NOMO-1 treated with DMSO at 0.1 percent for 48 hours (cell line): ENCODE results near the gene PTGS1.
"Not testable (repeated sequence)": the region's sequence is repeated elsewhere in the genome, so short reads cannot be mapped to it uniquely, and the experiment has no call there.

Experiments
- DNase-seq: peaks from one replicate; lab custom pipeline; 2025; ENCODE audit not compliant: unreplicated experiment; lab: John Stamatoyannopoulos, UW

Gene PTGS1

GRCh38 chr9:122346478-122347347, 24.1 kb upstream of the PTGS1 start:
- peak; percentile 18 for DNase-seq

DNA sequence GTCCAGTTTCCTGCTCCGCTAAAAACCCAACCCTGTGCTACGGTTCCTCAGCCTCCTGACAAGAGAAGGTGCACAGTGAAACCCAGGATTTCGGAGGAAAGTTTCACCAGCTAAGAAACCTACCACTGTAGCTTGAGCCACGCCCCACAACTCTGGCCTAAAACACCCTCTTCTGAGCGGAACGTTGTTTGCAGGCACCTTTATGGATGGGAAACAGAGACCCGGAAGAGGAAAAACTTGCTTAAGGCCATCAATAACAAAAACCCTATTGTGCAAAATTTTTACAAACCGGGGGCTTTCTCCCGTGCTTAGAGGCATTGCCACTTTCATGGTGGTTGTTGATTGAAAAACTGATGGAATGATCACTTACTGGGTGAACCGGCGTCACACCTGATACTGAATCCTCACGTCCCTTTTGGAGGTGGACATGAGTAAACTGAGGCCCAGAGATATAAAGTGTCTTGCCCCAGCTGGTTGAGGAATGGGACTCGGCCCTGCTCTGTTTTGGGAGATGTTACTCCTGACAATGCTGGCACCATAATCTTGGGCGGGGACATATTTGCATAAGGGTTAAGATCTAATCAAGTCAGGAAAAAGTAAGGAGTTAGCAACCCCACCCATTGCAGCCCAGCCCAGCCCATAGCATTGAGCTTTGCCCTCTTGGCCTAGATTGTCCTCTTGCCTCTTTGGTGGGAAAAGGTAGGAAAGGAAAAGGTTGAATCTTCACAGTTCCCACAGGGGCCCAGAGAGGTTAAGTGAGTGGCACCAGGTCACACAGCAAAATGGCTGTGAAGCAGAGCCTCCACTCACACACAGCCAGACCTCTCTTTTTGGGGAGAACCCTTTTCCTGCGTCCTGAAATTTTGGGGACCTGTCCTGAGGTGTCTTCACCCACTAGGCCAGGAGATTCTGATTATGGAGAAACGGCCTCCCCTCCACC, 23.2 kb upstream of the PTGS1 start:
- peak; percentile 43 for DNase-seq

- DNase-seq, result no peak
These were observed 22.5 kb upstream of the PTGS1 start for GRCh38 chr9:122348288-122348777.

DNA sequence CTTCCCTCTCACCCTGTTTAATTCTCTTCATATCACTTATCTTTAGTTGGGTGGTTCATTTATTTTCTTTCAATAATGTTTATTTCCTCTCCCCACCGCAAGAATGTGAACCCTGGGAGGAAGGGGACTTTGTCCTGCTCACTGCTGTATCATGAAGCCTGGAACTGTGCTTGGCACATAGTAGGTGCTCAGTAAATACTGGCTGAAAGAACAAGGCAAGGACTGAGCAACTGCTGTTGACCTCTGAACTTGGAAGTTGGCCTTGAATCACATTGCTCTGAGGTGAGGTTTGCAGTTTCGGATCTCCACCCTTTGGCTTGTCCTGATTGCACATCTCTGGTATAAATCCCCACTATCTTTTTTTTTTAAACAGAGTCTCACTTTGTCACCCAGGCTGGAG, 22.0 kb upstream of the PTGS1 start:
- DNase-seq, result no peak

DNA sequence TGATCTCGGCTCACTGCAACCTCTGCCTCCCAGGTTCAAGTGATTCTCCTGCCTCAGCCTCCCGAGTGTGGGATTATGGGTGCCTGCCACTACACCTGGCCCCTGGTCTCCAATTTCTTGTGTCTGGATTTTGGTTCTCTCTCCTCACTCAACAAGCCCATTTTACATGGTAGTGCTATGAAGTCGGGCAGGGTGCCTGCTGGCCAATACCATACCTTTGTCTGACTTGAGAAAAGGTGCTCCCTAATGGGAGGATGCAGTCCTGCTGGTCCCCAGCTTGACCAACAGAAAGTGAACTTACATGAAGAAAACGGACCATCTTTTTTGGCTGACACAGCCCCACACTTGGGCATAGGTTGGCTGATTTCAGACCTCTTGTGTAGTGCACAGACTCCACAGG, 21.6 kb upstream of the PTGS1 start:
- no peak for DNase-seq

DNA sequence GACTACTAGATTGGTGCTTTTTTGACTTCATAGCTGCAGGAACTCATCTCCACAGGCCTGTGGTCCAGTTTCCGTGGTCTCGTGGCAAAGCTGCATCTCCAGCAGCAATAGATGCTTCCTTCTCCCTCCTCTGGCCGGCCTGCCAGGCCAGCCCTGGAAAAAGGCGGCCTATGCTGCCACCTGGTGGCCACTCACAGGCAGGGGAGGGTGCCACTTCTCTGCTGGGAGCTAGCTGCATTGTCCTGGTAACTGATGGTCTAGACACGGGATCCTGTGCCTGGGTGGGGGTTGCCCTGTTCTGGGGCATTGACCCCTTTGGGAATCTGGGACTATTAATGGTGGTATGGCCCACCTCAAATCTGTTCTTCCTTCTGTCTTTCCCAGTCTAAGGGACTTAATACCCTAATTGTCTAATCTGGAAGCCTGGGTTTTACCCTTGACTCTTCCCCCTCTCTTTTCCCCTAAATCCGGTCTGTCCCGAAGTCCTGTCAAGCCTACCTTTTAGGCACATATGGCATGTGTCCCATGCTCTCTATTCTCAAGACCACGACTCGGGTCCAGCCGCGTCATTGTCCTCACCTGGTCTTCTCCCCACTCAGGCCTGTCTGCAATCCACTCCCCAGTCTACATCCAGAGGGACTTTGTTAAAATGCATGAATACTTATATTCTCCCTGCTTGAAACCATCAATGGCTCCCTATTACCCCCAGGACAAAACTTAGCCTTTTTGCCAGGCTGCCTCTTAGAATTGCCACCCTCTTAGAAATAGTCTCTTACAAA, 20.1 kb upstream of the PTGS1 start:
- DNase-seq, result peak; percentile 63

- no peak for DNase-seq
These were observed 16.2 kb upstream of the PTGS1 start for GRCh38 chr9:122354536-122355199.

- DNase-seq, result no peak
These were observed 15.4 kb upstream of the PTGS1 start for GRCh38 chr9:122355336-122355875.

- DNase-seq, result no peak
These were observed 14.2 kb upstream of the PTGS1 start for GRCh38 chr9:122356627-122357026.

DNA sequence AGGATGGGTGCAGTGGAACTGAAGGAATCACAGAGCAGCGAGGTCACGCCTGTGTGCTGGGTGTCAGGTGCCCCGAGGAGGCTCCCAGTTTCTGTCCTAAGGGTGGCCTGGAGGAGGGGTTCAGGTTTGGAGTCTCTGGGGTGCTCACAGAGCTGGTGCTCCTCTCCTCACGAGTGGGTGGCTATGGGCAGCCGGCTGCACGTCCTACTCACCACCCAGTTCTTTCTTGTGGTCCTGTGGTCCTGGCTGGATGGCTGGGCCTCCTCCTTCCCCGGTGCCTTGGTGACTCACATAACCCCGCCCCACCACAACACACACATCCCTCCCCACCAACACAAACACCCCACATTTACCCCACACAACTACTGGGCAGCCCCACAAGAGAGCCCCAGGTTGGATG, 9.9 kb upstream of the PTGS1 start:
- no peak for DNase-seq

DNA sequence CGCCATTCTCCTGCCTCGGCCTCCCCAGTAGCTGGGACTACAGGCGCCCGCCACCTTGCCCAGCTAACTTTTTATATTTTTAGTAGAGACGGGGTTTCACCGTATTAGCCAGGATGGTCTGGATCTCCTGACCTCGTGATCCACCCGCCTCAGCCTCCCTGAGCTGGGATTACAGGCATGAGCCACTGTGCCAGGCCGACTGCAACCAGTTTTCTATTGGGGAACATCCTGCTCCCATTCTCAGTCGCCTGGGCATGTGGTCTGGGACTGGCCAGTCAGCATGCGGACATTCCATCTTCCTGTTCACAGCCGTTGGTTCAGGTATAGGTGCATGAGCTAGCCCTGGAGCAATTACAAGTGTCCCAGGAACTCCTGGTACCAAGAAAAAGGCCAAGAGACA, 7.7 kb upstream of the PTGS1 start:
- not testable (repeated sequence) for DNase-seq

GRCh38 chr9:122364117-122364782, 6.6 kb upstream of the PTGS1 start:
- no peak for DNase-seq

- no peak for DNase-seq
These were observed 6.1 kb upstream of the PTGS1 start for GRCh38 chr9:122364783-122365150.

DNA sequence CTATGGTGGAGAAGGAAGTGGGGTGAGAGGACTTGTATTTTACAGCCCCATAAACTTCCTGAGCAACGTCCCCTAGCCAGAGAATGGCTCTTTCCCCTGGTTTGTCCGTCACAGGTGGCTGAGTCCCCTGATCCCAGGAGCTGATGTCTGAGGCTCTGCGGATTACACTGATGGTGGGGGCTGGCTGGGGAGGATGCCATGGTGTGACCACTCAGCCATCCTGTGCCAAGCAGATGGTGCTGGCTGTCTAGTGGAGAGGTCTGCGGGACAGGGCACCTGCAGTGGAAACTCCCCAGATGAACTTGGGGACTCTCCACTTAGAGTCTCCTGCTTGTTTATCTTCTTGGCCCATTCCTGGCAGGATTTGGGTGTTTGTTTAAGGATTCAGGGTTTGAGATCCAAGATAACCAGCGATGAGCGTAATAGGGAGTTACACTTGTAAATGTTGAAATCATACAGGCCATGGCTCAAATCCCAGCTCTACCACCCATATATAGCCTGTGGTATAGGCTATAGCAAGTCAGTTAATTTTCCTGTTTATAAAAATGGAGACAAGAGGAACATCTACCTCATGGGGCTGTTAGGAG, 4.7 kb upstream of the PTGS1 start:
- DNase-seq, result no peak

GRCh38 chr9:122367065-122367464, 3.8 kb upstream of the PTGS1 start:
- DNase-seq, result no peak

DNA sequence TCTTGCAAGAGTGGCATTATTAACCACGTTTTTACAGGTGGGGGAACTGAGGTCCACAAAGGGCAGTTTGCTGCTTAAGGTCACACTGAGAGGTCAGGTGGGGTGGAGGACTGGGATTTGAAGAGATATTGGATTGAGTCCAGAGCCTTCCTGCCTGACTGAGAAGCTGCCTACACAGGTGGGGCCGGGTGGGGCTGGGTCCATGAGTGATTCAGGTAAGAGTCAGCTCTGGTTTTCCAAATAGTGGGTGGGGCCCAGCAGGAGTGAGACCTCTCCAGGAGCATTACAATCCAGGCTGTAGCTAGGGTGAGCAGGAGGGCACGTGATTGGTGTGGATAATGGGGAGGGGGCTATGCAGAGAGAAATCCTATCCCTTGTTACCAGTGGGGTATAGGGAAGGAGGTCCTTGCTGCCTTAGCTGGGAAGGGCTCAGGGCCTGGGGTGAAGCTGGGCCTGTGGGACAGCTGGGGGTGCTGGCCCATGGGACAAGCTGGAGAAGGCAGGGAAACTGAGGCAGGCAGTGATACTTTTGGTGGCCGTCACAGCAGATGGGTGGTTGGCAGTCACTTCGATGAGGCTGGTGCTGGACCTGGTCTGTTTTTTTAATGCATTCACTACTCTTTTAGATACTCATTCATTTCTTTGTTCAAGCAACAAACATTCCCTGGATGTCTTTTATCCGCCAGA, 2.9 kb upstream of the PTGS1 start:
- DNase-seq, result no peak

GRCh38 chr9:122368642-122369041, 2.2 kb upstream of the PTGS1 start:
- DNase-seq, result no peak

DNA sequence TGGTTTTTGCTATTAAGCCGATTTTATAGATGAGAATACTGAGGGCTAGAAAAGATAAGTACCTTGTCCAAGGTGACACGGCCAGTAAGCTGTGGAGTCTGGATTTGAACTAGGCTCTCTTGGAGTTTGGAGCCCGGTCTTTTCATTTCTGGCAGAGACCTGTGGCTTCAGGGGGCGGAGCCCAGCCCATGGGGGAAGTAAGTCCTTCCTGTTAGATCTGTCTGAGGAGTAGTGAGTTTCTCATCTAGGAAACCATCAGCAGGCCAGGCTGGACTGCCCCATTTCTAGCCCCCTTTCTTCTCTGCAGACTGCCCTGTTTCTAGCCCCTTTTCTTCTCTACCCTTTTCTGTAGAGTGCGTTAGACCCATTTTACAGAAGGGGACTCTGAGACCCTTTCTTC, 521 bp upstream of the PTGS1 start:
- peak; percentile 63 for DNase-seq

GRCh38 chr9:122371846-122372245, 1.0 kb downstream of the PTGS1 start:
- DNase-seq, result no peak
